GM12892 (cell line): ENCODE data around the gene VWF.

Experiments used
- POLR2A ChIP-seq: IDR thresholded peaks from 2 replicates; pipeline ENCODE4 v1.6.1; 2011; ENCODE audit warnings: low read depth, low read length, control low read depth
- POLR2AphosphoS5 ChIP-seq: IDR thresholded peaks from 2 replicates; pipeline ENCODE4 v1.6.1; 2011; ENCODE audit warnings: low read depth, low read length, control low read depth

GRCh38 chr12:6093764-6094163, 30.7 kb downstream of the VWF start:
- TF ChIP-seq POLR2A = no peak
- no peak for TF ChIP-seq POLR2AphosphoS5
